H54 (cell line): ENCODE results near the gene ARHGEF33.
"Not testable (repeated sequence)": the region's sequence is repeated elsewhere in the genome, so short reads cannot be mapped to it uniquely, and the experiment has no call there.

ENCODE experiments used
- DNase-seq: peaks from one replicate; pipeline ENCODE4 v3.0.0; 2011; ENCODE audit warnings: low spot score, mixed read lengths; ENCODE audit not compliant: insufficient read length
- FAIRE-seq: peaks from 3 replicates; lab custom pipeline; 2011; peaks lifted over from hg19 to GRCh38; lab: Jason Lieb, UNC
- POLR2A ChIP-seq: IDR thresholded peaks from 2 replicates; pipeline ENCODE4 v1.6.1; 2011; ENCODE audit warnings: low read depth, mild to moderate bottlenecking, low read length

ARHGEF33 gene

GRCh38 chr2:38930600-38930999 is 40.9 kb downstream of the ARHGEF33 start:
- no peak for DNase-seq
- no peak for FAIRE-seq
- no peak for TF ChIP-seq POLR2A

- DNase-seq (no peak), FAIRE-seq (no peak)
- no peak for TF ChIP-seq POLR2A
Observed at GRCh38 chr2:38932586-38932985, 42.9 kb downstream of the ARHGEF33 start.

- DNase-seq: no peak
- no peak for FAIRE-seq
- TF ChIP-seq POLR2A: no peak
Observed at GRCh38 chr2:38933653-38934052, 44.0 kb downstream of the ARHGEF33 start.

- TF ChIP-seq POLR2A: no peak
- DNase-seq: no peak
- no peak for FAIRE-seq
Observed at GRCh38 chr2:38934742-38935141, 45.1 kb downstream of the ARHGEF33 start.

GRCh38 chr2:38935568-38936172 is 46.0 kb downstream of the ARHGEF33 start:
- FAIRE-seq (peak; percentile 84), DNase-seq (no peak)
- no peak for TF ChIP-seq POLR2A

- FAIRE-seq, DNase-seq: not testable (repeated sequence)
Observed at GRCh38 chr2:38936516-38936915, 46.8 kb downstream of the ARHGEF33 start.

GRCh38 chr2:38937548-38937947 is 47.9 kb downstream of the ARHGEF33 start:
- DNase-seq (no peak), FAIRE-seq (no peak)
- no peak for TF ChIP-seq POLR2A

- no peak for TF ChIP-seq POLR2A
- no peak for FAIRE-seq
- no peak for DNase-seq
Observed at GRCh38 chr2:38940746-38941145, 51.1 kb downstream of the ARHGEF33 start.

- DNase-seq: no peak
- no peak for TF ChIP-seq POLR2A
- FAIRE-seq: no peak
Observed at GRCh38 chr2:38943784-38944183, 54.1 kb downstream of the ARHGEF33 start.

- TF ChIP-seq POLR2A: no peak
- no peak for FAIRE-seq
- DNase-seq: no peak
Observed at GRCh38 chr2:38945372-38945771, 55.7 kb downstream of the ARHGEF33 start.

GRCh38 chr2:38945911-38946310 is 56.2 kb downstream of the ARHGEF33 start:
- no peak for TF ChIP-seq POLR2A
- DNase-seq: no peak
- FAIRE-seq: no peak

- no peak for TF ChIP-seq POLR2A
- FAIRE-seq: peak; percentile 97
- DNase-seq: peak; percentile 70
Observed at GRCh38 chr2:38947241-38948239, 57.9 kb downstream of the ARHGEF33 start.

GRCh38 chr2:38948387-38948882 is 58.8 kb downstream of the ARHGEF33 start:
- FAIRE-seq: no peak
- DNase-seq: no peak
- TF ChIP-seq POLR2A: no peak

- no peak for TF ChIP-seq POLR2A
- FAIRE-seq (no peak), DNase-seq (no peak)
Observed at GRCh38 chr2:38948995-38949394, 59.3 kb downstream of the ARHGEF33 start.
